AG04450 (cell line): ENCODE results near the gene GLT1D1. TPM values are rescaled to one million over a fixed set of nuclear protein-coding genes. Genes with fewer than 3 reads are reported as not detected.

Experiments
- CTCF ChIA-PET: fragments of 300-600, 350-600 bp; formaldehyde crosslinking; extraction: SDS; loops from one replicate; lab custom pipeline; 2022; ENCODE audit warnings: antibody characterized with exemption, inconsistent platforms; lab: Charles Lee
- POLR2A ChIA-PET: fragments of 350-600 bp; formaldehyde crosslinking; extraction: SDS; loops from one replicate; lab custom pipeline; 2021; ENCODE audit warnings: antibody characterized with exemption, inconsistent platforms; lab: Yijun Ruan, JAX
- DNase-seq: peaks from one replicate; pipeline ENCODE4 v3.0.0-alpha.2; 2011; ENCODE audit warnings: low read depth, low spot score
- H3K27ac ChIP-seq: one replicate; pipeline ENCODE4 v1.5.1; 2012; ENCODE audit warnings: low read depth, low read length, control low read depth
- H3K27me3 ChIP-seq: one replicate; pipeline ENCODE4 v1.6.0; 2012; ENCODE audit warnings: low read length; ENCODE audit not compliant: control insufficient read depth, insufficient read depth
- H3K4me3 ChIP-seq: 2 replicates; pipeline ENCODE4 v1.5.1; 2011; ENCODE audit warnings: mild to moderate bottlenecking, low read depth, low read length, control low read depth
- H3K9me3 ChIP-seq: 2 replicates; pipeline ENCODE4 v1.5.1; 2012; ENCODE audit warnings: low read length; ENCODE audit not compliant: control insufficient read depth, insufficient read depth
- polyA plus RNA-seq: library from polyadenylated mRNA; depleted of rRNA; stranded (reverse); fragments of >200 nt; gene quantifications from 2 replicates; pipeline ENCODE4 v1.2.3, GENCODE V29; 2011
- TF ChIP-seq, protein P1 (sequence below): IDR thresholded peaks from 2 replicates; pipeline ENCODE4 v1.5.1; 2011; ENCODE audit warnings: low read depth, low read length, control low read depth, inconsistent platforms

The GLT1D1 gene
- polyA plus RNA-seq, 1 experiment: not detected

DNA sequence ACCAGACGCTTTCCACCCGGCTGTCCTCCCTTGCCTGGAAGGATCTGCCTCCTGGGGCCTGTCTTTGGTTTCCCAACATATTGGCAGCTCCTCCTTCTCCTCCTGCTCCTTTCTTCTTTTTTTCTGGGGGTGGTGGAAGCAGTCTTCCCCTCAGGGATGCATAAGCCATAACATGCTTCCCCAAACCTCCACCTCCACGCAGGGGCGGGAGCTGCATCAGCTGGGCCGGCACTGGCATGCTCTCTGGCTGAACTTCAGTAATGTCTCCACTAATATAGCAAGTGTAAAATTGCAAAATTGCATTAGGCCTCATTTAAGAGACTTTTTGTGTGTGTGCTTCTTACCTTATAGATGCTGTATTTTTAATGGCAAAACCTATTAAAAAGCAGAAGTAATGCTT is 58.6 kb downstream of the GLT1D1 start:
- TF ChIP-seq, protein P1, sequence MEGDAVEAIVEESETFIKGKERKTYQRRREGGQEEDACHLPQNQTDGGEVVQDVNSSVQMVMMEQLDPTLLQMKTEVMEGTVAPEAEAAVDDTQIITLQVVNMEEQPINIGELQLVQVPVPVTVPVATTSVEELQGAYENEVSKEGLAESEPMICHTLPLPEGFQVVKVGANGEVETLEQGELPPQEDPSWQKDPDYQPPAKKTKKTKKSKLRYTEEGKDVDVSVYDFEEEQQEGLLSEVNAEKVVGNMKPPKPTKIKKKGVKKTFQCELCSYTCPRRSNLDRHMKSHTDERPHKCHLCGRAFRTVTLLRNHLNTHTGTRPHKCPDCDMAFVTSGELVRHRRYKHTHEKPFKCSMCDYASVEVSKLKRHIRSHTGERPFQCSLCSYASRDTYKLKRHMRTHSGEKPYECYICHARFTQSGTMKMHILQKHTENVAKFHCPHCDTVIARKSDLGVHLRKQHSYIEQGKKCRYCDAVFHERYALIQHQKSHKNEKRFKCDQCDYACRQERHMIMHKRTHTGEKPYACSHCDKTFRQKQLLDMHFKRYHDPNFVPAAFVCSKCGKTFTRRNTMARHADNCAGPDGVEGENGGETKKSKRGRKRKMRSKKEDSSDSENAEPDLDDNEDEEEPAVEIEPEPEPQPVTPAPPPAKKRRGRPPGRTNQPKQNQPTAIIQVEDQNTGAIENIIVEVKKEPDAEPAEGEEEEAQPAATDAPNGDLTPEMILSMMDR: no peak
- no peak for DNase-seq
- CTCF ChIA-PET: no interaction called here
- no peak overlapping the region for H3K27ac ChIP-seq
- POLR2A ChIA-PET: no interaction called here
- no peak overlapping the region for H3K4me3 ChIP-seq
- no peaks in the 10 kb centered on the region for H3K27me3 ChIP-seq
- peaks cover 38% of the 10 kb centered on the region for H3K9me3 ChIP-seq

DNA sequence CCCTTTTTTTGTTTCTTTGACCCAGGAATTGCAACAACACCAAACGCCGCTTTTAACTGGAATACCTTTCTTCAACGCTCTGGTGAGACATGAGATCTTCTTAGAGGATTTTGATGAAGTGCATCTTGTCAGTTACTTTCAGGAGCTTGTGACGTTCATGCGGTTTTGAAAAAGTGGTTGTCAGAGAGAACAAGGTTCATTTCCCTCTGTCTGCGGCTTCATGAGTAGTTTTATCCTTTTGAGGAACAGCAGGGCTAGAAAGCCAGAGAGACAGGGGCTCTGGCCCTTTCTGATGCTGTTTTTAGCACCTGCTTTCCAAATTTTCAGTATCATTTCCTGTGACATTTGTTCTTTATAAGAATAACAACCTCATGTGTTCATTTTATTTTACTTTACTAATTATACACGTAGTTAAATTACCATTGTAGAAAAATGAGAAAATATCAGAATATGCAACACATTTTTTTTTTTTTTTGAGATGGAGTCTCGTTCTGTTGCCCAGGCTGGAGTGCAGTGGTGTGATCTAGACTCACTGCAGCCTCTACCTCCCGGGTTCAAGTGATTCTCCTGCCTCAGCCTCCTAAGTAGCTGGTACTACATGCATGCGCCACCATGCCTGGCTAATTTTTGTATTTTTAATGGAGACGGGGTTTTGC is 61.8 kb downstream of the GLT1D1 start:
- ChIA-PET CTCF (no interaction called here), POLR2A (no interaction called here)
- TF ChIP-seq, protein P1: no peak

DNA sequence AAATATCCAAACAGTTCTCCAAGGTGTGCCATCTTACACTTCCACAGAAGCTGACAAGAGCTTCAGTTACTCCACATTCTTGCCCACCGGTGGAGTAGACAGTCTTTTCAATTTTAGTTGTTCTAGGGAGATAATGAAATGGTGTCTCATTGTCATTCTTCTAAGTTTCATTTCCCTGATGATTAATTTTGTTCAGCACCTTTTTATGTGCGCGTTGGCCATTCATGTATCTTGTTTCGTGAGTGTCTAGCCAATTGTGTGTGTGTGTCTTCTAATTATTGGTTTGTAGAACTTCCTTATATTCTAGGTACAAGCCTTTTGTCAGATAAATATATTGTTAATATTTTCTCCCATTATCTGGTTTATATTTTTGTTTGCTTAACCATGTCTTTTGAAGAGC is 63.1 kb downstream of the GLT1D1 start:
- no peaks in the 10 kb centered on the region for H3K27me3 ChIP-seq
- TF ChIP-seq, protein P1: no peak
- H3K4me3 ChIP-seq: no peak overlapping the region
- no peak overlapping the region for H3K27ac ChIP-seq
- CTCF ChIA-PET: no interaction called here
- POLR2A ChIA-PET: no interaction called here
- no peak for DNase-seq
- peaks cover 31% of the 10 kb centered on the region for H3K9me3 ChIP-seq

More for the DNA sequence above, 61.8 kb downstream of the GLT1D1 start:
- no peak overlapping the region for H3K27ac ChIP-seq
- peaks cover 36% of the 10 kb centered on the region for H3K9me3 ChIP-seq
- DNase-seq: no peak
- H3K27me3 ChIP-seq: no peaks in the 10 kb centered on the region
- no peak overlapping the region for H3K4me3 ChIP-seq

DNA sequence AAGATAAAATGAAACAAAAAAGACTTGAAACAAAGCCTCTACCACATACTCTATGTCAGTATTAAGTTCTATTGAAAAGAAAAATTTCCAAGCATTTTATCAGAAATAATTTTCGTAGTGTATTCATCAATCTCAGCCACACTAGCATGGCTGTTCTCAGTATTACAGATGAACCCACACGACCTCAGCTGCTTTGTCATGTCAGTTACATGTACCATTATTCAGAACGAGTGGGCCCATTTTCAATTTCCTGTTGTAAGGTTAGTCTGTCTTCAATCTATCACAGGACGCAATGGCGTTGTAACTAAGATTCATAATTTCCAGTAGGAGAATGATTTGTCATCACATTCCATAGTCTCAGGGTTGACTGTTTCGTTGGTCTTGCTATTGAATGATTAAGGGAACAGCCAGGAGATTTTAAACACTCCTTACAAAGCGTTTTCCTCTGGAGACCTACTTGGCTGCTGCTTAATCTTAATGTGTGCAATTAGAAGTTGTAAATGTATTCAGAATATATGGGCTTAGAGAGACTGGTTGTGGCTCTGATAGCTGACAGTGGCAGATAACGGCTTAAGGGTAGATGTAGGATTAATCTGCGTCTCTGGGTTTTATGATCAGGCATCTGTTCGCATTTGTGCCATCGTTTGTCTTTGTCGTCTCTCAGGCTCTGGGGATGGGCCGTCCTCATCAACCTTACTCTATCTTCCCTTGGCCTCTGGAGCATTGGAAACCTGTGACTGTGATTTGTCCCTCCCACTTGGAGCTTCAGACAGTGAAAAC is 65.4 kb downstream of the GLT1D1 start:
- CTCF ChIA-PET: no interaction called here

More for the DNA sequence above, 65.4 kb downstream of the GLT1D1 start:
- Histone ChIP-seq H3K4me3 (no peak overlapping the region), H3K27ac (no peak overlapping the region), H3K27me3 (no peaks in the 10 kb centered on the region), H3K9me3 (peaks cover 18% of the 10 kb centered on the region)
- DNase-seq: no peak
- POLR2A ChIA-PET: no interaction called here
- TF ChIP-seq, protein P1: no peak
